Measurements from ENCODE around the gene RFWD3.
A peak's percentile ranks its signal among the peaks of the same experiment; 100 is the strongest.
"Not testable (repeated sequence)": the region's sequence is repeated elsewhere in the genome, so short reads cannot be mapped to it uniquely, and the experiment has no call there.

Gene RFWD3

GRCh38 chr16:74695450-74696422, 29.1 kb upstream of the RFWD3 start:
- H3K36me3 ChIP-seq (ENCODE audit: insufficient read depth, low read depth, low read length): no peaks in the 10 kb centered on the region
- peak overlapping the region; percentile 67 for H3K4me3 ChIP-seq (ENCODE audit: low read length)
- peak overlapping the region; percentile 38; the same call in 1 of the 2 replicates for H3K9ac ChIP-seq (ENCODE audit: low read depth, low read length)
- H3K4me1 ChIP-seq (ENCODE audit: insufficient read depth, low read length): no peaks in the 10 kb centered on the region
- no peak overlapping the region for H3K27ac ChIP-seq (ENCODE audit: low read length)
- H3K27me3 ChIP-seq (ENCODE audit: insufficient read depth, low read length): peaks cover 15% of the 10 kb centered on the region
- no peaks in the 10 kb centered on the region for H3K9me3 ChIP-seq (ENCODE audit: insufficient read depth, low read depth, low read length)

GRCh38 chr16:74691093-74691855, 24.6 kb upstream of the RFWD3 start:
- H3K9ac ChIP-seq (ENCODE audit: low read depth, low read length): no peak overlapping the region
- no peaks in the 10 kb centered on the region for H3K27me3 ChIP-seq (ENCODE audit: insufficient read depth, low read length)
- no peaks in the 10 kb centered on the region for H3K36me3 ChIP-seq (ENCODE audit: insufficient read depth, low read depth, low read length)
- H3K27ac ChIP-seq (ENCODE audit: low read length): no peak overlapping the region
- H3K4me3 ChIP-seq (ENCODE audit: low read length): no peak overlapping the region
- no peaks in the 10 kb centered on the region for H3K9me3 ChIP-seq (ENCODE audit: insufficient read depth, low read depth, low read length)
- no peaks in the 10 kb centered on the region for H3K4me1 ChIP-seq (ENCODE audit: insufficient read depth, low read length)

- H3K4me1 ChIP-seq (ENCODE audit: insufficient read depth, low read length): no peaks in the 10 kb centered on the region
- no peak overlapping the region for H3K9ac ChIP-seq (ENCODE audit: low read depth, low read length)
- H3K27ac ChIP-seq (ENCODE audit: low read length): no peak overlapping the region
- no peak overlapping the region for H3K4me3 ChIP-seq (ENCODE audit: low read length)
- H3K9me3 ChIP-seq (ENCODE audit: insufficient read depth, low read depth, low read length): no peaks in the 10 kb centered on the region
- no peaks in the 10 kb centered on the region for H3K36me3 ChIP-seq (ENCODE audit: insufficient read depth, low read depth, low read length)
- no peaks in the 10 kb centered on the region for H3K27me3 ChIP-seq (ENCODE audit: insufficient read depth, low read length)
Measured at GRCh38 chr16:74682556-74682955, 15.9 kb upstream of the RFWD3 start.

- H3K36me3 ChIP-seq (ENCODE audit: insufficient read depth, low read depth, low read length): no peaks in the 10 kb centered on the region
- H3K27me3 ChIP-seq (ENCODE audit: insufficient read depth, low read length): no peaks in the 10 kb centered on the region
- H3K9ac ChIP-seq (ENCODE audit: low read depth, low read length): no peak overlapping the region
- no peak overlapping the region for H3K4me3 ChIP-seq (ENCODE audit: low read length)
- no peak overlapping the region for H3K27ac ChIP-seq (ENCODE audit: low read length)
- H3K9me3 ChIP-seq (ENCODE audit: insufficient read depth, low read depth, low read length): no peaks in the 10 kb centered on the region
- no peaks in the 10 kb centered on the region for H3K4me1 ChIP-seq (ENCODE audit: insufficient read depth, low read length)
Measured at GRCh38 chr16:74680681-74681080, 14.0 kb upstream of the RFWD3 start.

- H3K36me3 ChIP-seq (ENCODE audit: insufficient read depth, low read depth, low read length): no peaks in the 10 kb centered on the region
- H3K9me3 ChIP-seq (ENCODE audit: insufficient read depth, low read depth, low read length): no peaks in the 10 kb centered on the region
- no peak overlapping the region for H3K4me3 ChIP-seq (ENCODE audit: low read length)
- H3K4me1 ChIP-seq (ENCODE audit: insufficient read depth, low read length): no peaks in the 10 kb centered on the region
- H3K27me3 ChIP-seq (ENCODE audit: insufficient read depth, low read length): no peaks in the 10 kb centered on the region
- no peak overlapping the region for H3K9ac ChIP-seq (ENCODE audit: low read depth, low read length)
- H3K27ac ChIP-seq (ENCODE audit: low read length): no peak overlapping the region
Measured at GRCh38 chr16:74679983-74680382, 13.3 kb upstream of the RFWD3 start.

GRCh38 chr16:74677868-74678267, 11.2 kb upstream of the RFWD3 start:
- no peak overlapping the region for H3K9ac ChIP-seq (ENCODE audit: low read depth, low read length)

GRCh38 chr16:74673876-74674275, 7.2 kb upstream of the RFWD3 start:
- Histone ChIP-seq H3K4me3 (ENCODE audit: low read length) (no peak overlapping the region), H3K4me1 (ENCODE audit: insufficient read depth, low read length) (no peaks in the 10 kb centered on the region), H3K27ac (ENCODE audit: low read length) (no peak overlapping the region), H3K27me3 (ENCODE audit: insufficient read depth, low read length) (no peaks in the 10 kb centered on the region), H3K9ac (ENCODE audit: low read depth, low read length) (no peak overlapping the region), H3K9me3 (ENCODE audit: insufficient read depth, low read depth, low read length) (no peaks in the 10 kb centered on the region), H3K36me3 (ENCODE audit: insufficient read depth, low read depth, low read length) (no peaks in the 10 kb centered on the region)

More at GRCh38 chr16:74677868-74678267, 11.2 kb upstream of the RFWD3 start:
- Histone ChIP-seq H3K9me3 (ENCODE audit: insufficient read depth, low read depth, low read length) (no peaks in the 10 kb centered on the region), H3K27ac (ENCODE audit: low read length) (no peak overlapping the region), H3K4me3 (ENCODE audit: low read length) (no peak overlapping the region), H3K4me1 (ENCODE audit: insufficient read depth, low read length) (no peaks in the 10 kb centered on the region), H3K36me3 (ENCODE audit: insufficient read depth, low read depth, low read length) (no peaks in the 10 kb centered on the region), H3K27me3 (ENCODE audit: insufficient read depth, low read length) (no peaks in the 10 kb centered on the region)

- H3K27ac ChIP-seq (ENCODE audit: low read length); H3K9ac ChIP-seq (ENCODE audit: low read depth, low read length); H3K4me1 ChIP-seq (ENCODE audit: insufficient read depth, low read length); H3K4me3 ChIP-seq (ENCODE audit: low read length); H3K27me3 ChIP-seq (ENCODE audit: insufficient read depth, low read length): not testable (repeated sequence)
- Histone ChIP-seq H3K36me3 (ENCODE audit: insufficient read depth, low read depth, low read length) (peaks cover 17% of the 10 kb centered on the region), H3K9me3 (ENCODE audit: insufficient read depth, low read depth, low read length) (peaks cover 11% of the 10 kb centered on the region; the same call in 1 of the 2 replicates)
Measured at GRCh38 chr16:74668877-74669276, 2.2 kb upstream of the RFWD3 start.

- Histone ChIP-seq H3K4me3 (ENCODE audit: low read length) (peak overlapping the region; percentile 86), H3K4me1 (ENCODE audit: insufficient read depth, low read length) (no peaks in the 10 kb centered on the region; the same call in 1 of the 2 replicates), H3K9ac (ENCODE audit: low read depth, low read length) (peak overlapping the region; percentile 93; the same call in 1 of the 2 replicates), H3K36me3 (ENCODE audit: insufficient read depth, low read depth, low read length) (peaks cover 31% of the 10 kb centered on the region), H3K9me3 (ENCODE audit: insufficient read depth, low read depth, low read length) (peaks cover 11% of the 10 kb centered on the region; the same call in 1 of the 2 replicates), H3K27ac (ENCODE audit: low read length) (peak overlapping the region; percentile 14), H3K27me3 (ENCODE audit: insufficient read depth, low read length) (no peaks in the 10 kb centered on the region; the same call in 1 of the 2 replicates)
Measured at GRCh38 chr16:74667255-74667700, 601 bp upstream of the RFWD3 start.

GRCh38 chr16:74666010-74666421, 661 bp downstream of the RFWD3 start:
- H3K27me3 ChIP-seq (ENCODE audit: insufficient read depth, low read length): no peaks in the 10 kb centered on the region; the same call in 1 of the 2 replicates
- peak overlapping the region; percentile 95 for H3K9ac ChIP-seq (ENCODE audit: low read depth, low read length)
- H3K27ac ChIP-seq (ENCODE audit: low read length): peak overlapping the region; percentile 28
- H3K4me1 ChIP-seq (ENCODE audit: insufficient read depth, low read length): no peaks in the 10 kb centered on the region; the same call in 1 of the 2 replicates
- peak overlapping the region; percentile 86 for H3K4me3 ChIP-seq (ENCODE audit: low read length)
- H3K9me3 ChIP-seq (ENCODE audit: insufficient read depth, low read depth, low read length): peaks cover 11% of the 10 kb centered on the region; the same call in 1 of the 2 replicates
- H3K36me3 ChIP-seq (ENCODE audit: insufficient read depth, low read depth, low read length): peaks cover 44% of the 10 kb centered on the region

GRCh38 chr16:74661064-74661463, 5.6 kb downstream of the RFWD3 start:
- Histone ChIP-seq H3K4me3 (ENCODE audit: low read length) (no peak overlapping the region), H3K27me3 (ENCODE audit: insufficient read depth, low read length) (no peaks in the 10 kb centered on the region), H3K36me3 (ENCODE audit: insufficient read depth, low read depth, low read length) (peaks cover 93% of the 10 kb centered on the region), H3K9ac (ENCODE audit: low read depth, low read length) (no peak overlapping the region), H3K27ac (ENCODE audit: low read length) (no peak overlapping the region), H3K4me1 (ENCODE audit: insufficient read depth, low read length) (no peaks in the 10 kb centered on the region; the same call in 1 of the 2 replicates), H3K9me3 (ENCODE audit: insufficient read depth, low read depth, low read length) (no peaks in the 10 kb centered on the region)
